ENCODE results near the gene C1orf53.

- TF ChIP-seq TAF1 (IDR thresholded peaks at IDR 0.05; ENCODE audit: borderline replicate concordance, insufficient read depth, low read length) (no peak), POLR2AphosphoS5 (IDR thresholded peaks at IDR 0.05; ENCODE audit: low read depth, low read length) (no peak), SIN3A (IDR thresholded peaks at IDR 0.05; ENCODE audit: borderline replicate concordance, insufficient read depth, low read length) (no peak), REST (IDR thresholded peaks at IDR 0.05; ENCODE audit: insufficient read depth in 1 of 2, low read depth in 2 of 2, low read length in 2 of 2) (no peak), FOXP2 (optimal IDR thresholded peaks at IDR 0.05; ENCODE audit: borderline replicate concordance, extremely low read depth, extremely low read length, insufficient read depth) (no peak)
Observed at GRCh38 chr1:197933016-197933415, 30.6 kb downstream of the C1orf53 start.
